H9 (cell line): ENCODE results near the gene COL23A1. TPM values are rescaled to one million over a fixed set of nuclear protein-coding genes. Genes with fewer than 3 reads are reported as not detected.

Experiments used
- DNase-seq: peaks from one replicate; pipeline ENCODE4 v3.0.0-alpha.2; 2017
- H2AFZ ChIP-seq: one replicate; pipeline ENCODE4 v1.6.1; 2013; ENCODE audit warnings: mild to moderate bottlenecking, low read length, control low read depth, moderate library complexity
- H2AK5ac ChIP-seq: 2 replicates; pipeline ENCODE4 v1.6.1; 2013; ENCODE audit warnings: low read length, control low read depth, mixed read lengths; ENCODE audit not compliant: insufficient read length
- H2BK120ac ChIP-seq: one replicate; pipeline ENCODE4 v1.6.1; 2013; ENCODE audit warnings: low read depth, mild to moderate bottlenecking, low read length, control low read depth, inconsistent platforms; ENCODE audit not compliant: poor library complexity, severe bottlenecking
- H2BK12ac ChIP-seq: 2 replicates; pipeline ENCODE4 v1.6.1; 2013; ENCODE audit warnings: low read length, control low read depth, mixed read lengths, low read depth; ENCODE audit not compliant: insufficient read length
- H2BK15ac ChIP-seq: 2 replicates; pipeline ENCODE4 v1.6.1; 2013; ENCODE audit warnings: low read depth, low read length, control low read depth
- H2BK20ac ChIP-seq: one replicate; pipeline ENCODE4 v1.6.1; 2013; ENCODE audit warnings: low read depth, mild to moderate bottlenecking, low read length, control low read depth, inconsistent platforms; ENCODE audit not compliant: poor library complexity, severe bottlenecking
- H2BK5ac ChIP-seq: 2 replicates; pipeline ENCODE4 v1.6.1; 2013; ENCODE audit warnings: low read length, control low read depth, mixed read lengths; ENCODE audit not compliant: insufficient read length
- H3K14ac ChIP-seq: 2 replicates; pipeline ENCODE4 v1.6.1; 2013; ENCODE audit warnings: low read length, control low read depth; ENCODE audit not compliant: insufficient read depth
- H3K18ac ChIP-seq: 2 replicates; pipeline ENCODE4 v1.6.1; 2013; ENCODE audit warnings: low read depth, mild to moderate bottlenecking, mixed read lengths, low read length, control low read depth; ENCODE audit not compliant: insufficient read length
- H3K23ac ChIP-seq: 2 replicates; pipeline ENCODE4 v1.6.1; 2013; ENCODE audit warnings: low read length, control low read depth, mixed read lengths, low read depth; ENCODE audit not compliant: insufficient read length
- H3K23me2 ChIP-seq: 2 replicates; pipeline ENCODE4 v1.6.1; 2013; ENCODE audit warnings: low read depth, mild to moderate bottlenecking, mixed read lengths, low read length, control low read depth; ENCODE audit not compliant: insufficient read length, poor library complexity, severe bottlenecking
- H3K27ac ChIP-seq: 2 replicates; pipeline ENCODE4 v1.5.1; 2013; ENCODE audit warnings: low read length, control low read depth, mixed read lengths, low read depth; ENCODE audit not compliant: insufficient read length
- H3K27me3 ChIP-seq: 2 replicates; pipeline ENCODE4 v1.6.1; 2013; ENCODE audit warnings: low read length, control low read depth, inconsistent platforms; ENCODE audit not compliant: insufficient read depth
- H3K4ac ChIP-seq: 2 replicates; pipeline ENCODE4 v1.6.1; 2013; ENCODE audit warnings: low read depth, mild to moderate bottlenecking, control low read depth, inconsistent platforms, low read length, moderate library complexity
- H3K4me1 ChIP-seq: 2 replicates; pipeline ENCODE4 v1.6.1; 2013; ENCODE audit warnings: low read length, control low read depth, inconsistent platforms; ENCODE audit not compliant: insufficient read depth
- H3K4me2 ChIP-seq: 2 replicates; pipeline ENCODE4 v1.6.1; 2013; ENCODE audit warnings: low read length, control low read depth, mixed read lengths; ENCODE audit not compliant: insufficient read length, insufficient read depth
- H3K56ac ChIP-seq: 2 replicates; pipeline ENCODE4 v1.6.1; 2013; ENCODE audit warnings: low read depth, mild to moderate bottlenecking, mixed read lengths, low read length, control low read depth; ENCODE audit not compliant: insufficient read length
- H3K79me1 ChIP-seq: 2 replicates; pipeline ENCODE4 v1.6.1; 2013; ENCODE audit warnings: low read depth, mild to moderate bottlenecking, moderate library complexity, low read length, control low read depth, inconsistent platforms; ENCODE audit not compliant: insufficient read depth, poor library complexity, severe bottlenecking
- H3K79me2 ChIP-seq: 2 replicates; pipeline ENCODE4 v1.6.1; 2013; ENCODE audit warnings: low read length, control low read depth, inconsistent platforms; ENCODE audit not compliant: insufficient read depth
- H3K9ac ChIP-seq: 2 replicates; pipeline ENCODE4 v1.6.1; 2013; ENCODE audit warnings: low read length, control low read depth, mixed read lengths; ENCODE audit not compliant: insufficient read length; ENCODE audit errors: extremely low read depth
- H3K9me3 ChIP-seq: one replicate; pipeline ENCODE4 v1.6.1; 2013; ENCODE audit warnings: low read depth, low read length, inconsistent platforms; ENCODE audit not compliant: control insufficient read depth
- H3T11ph ChIP-seq: one replicate; pipeline ENCODE4 v1.6.1; 2013; ENCODE audit warnings: mild to moderate bottlenecking, low read length, control low read depth, inconsistent platforms
- H4K20me1 ChIP-seq: one replicate; pipeline ENCODE4 v1.6.1; 2013; ENCODE audit not compliant: control insufficient read depth, insufficient read length, insufficient read depth
- H4K5ac ChIP-seq: 2 replicates; pipeline ENCODE4 v1.6.1; 2013; ENCODE audit warnings: low read depth, mild to moderate bottlenecking, mixed read lengths, low read length, control low read depth; ENCODE audit not compliant: insufficient read length
- H4K8ac ChIP-seq: replicated peaks from 2 replicates; pipeline ENCODE4 v1.6.1; 2013; ENCODE audit warnings: low read length, control low read depth, mixed read lengths, low read depth; ENCODE audit not compliant: insufficient read length
- H4K91ac ChIP-seq: 2 replicates; pipeline ENCODE4 v1.6.1; 2013; ENCODE audit warnings: low read depth, mild to moderate bottlenecking, moderate library complexity, mixed read lengths, low read length, control low read depth; ENCODE audit not compliant: insufficient read length
- H3K27ac Mint-ChIP-seq, 3 experiments: 2 replicates in 2 of 3; 3 replicates in 1 of 3; pipeline ENCODE4 v1.8.0; 2020 to 2021; ENCODE audit warnings: mixed read lengths in 3 of 3, mild to moderate bottlenecking in 1 of 3, moderate library complexity in 1 of 3
- H3K27me3 Mint-ChIP-seq: 2 replicates; pipeline ENCODE4 v1.8.0; 2021; ENCODE audit warnings: low read depth, mild to moderate bottlenecking, moderate library complexity, mixed read lengths
- H3K36me3 Mint-ChIP-seq, 3 experiments: 2 replicates in 2 of 3; 3 replicates in 1 of 3; pipeline ENCODE4 v1.8.0; 2020 to 2021; ENCODE audit warnings: low read depth in 3 of 3, mixed read lengths in 3 of 3; ENCODE audit not compliant: insufficient read depth in 1 of 3
- H3K4me1 Mint-ChIP-seq, 2 experiments: 2 replicates each; pipeline ENCODE4 v1.8.0; 2020; ENCODE audit warnings: mixed read lengths in 2 of 2
- H3K4me3 Mint-ChIP-seq, 2 experiments: 2 replicates in 1 of 2; 3 replicates in 1 of 2; pipeline ENCODE4 v1.8.0; 2020 to 2021; ENCODE audit warnings: mild to moderate bottlenecking in 2 of 2, mixed read lengths in 2 of 2, moderate library complexity in 1 of 2
- H3K9me3 Mint-ChIP-seq, 2 experiments: 2 replicates in 1 of 2; 3 replicates in 1 of 2; pipeline ENCODE4 v1.8.0; 2020; ENCODE audit warnings: mild to moderate bottlenecking in 2 of 2, mixed read lengths in 2 of 2, moderate library complexity in 1 of 2
- CTCF ChIP-seq: fragments of 200-600 bp; sonication (generic); conservative IDR thresholded peaks from 3 replicates; pipeline ENCODE4 v1.8.0; 2021; ENCODE audit warnings: antibody characterized with exemption, mild to moderate bottlenecking
- WGBS: extraction: QIAGEN DNeasy Blood & Tissue Kit; methylation state at CpG from one replicate; pipeline ENCODE4 v1.1.7; 2013; ENCODE audit warnings: missing lambda C conversion rate, low lambda C conversion rate, mixed read lengths; ENCODE audit not compliant: insufficient read length; ENCODE audit errors: extremely low coverage; 5-methylcytosine and 5-hydroxymethylcytosine counted together
- total RNA-seq: library from RNA; stranded (reverse); gene quantifications from 2 replicates; pipeline ENCODE4 v1.2.1, GENCODE V29; 2021

Gene COL23A1
- total RNA-seq, 1 experiment from 2014 or later, result 2.6 TPM

- Histone ChIP-seq H2BK20ac (no peak overlapping the region), H3K56ac (no peak overlapping the region)
These were observed 249.6 kb downstream of the COL23A1 start for GRCh38 chr5:178340637-178341036.

More at GRCh38 chr5:178340637-178341036, 249.6 kb downstream of the COL23A1 start:
- TF ChIP-seq CTCF, result no peak
- Histone ChIP-seq H3K4ac (no peak overlapping the region), H3K9ac (no peak overlapping the region), H3K23ac (no peak overlapping the region), H4K20me1 (no peaks in the 10 kb centered on the region), H3K4me2 (no peak overlapping the region), H3K18ac (no peak overlapping the region), H4K8ac (no peak overlapping the region), H3T11ph (no peak overlapping the region), H2AK5ac (no peak overlapping the region), H2AFZ (no peak overlapping the region), H4K5ac (no peak overlapping the region), H3K9me3 (no peaks in the 10 kb centered on the region), H3K27me3 (no peaks in the 10 kb centered on the region), H3K23me2 (no peaks in the 10 kb centered on the region), H3K79me1 (no peaks in the 10 kb centered on the region), H3K27ac (no peak overlapping the region), H2BK15ac (no peak overlapping the region), H4K91ac (no peak overlapping the region), H2BK120ac (no peak overlapping the region), H3K79me2 (no peaks in the 10 kb centered on the region), H3K14ac (no peak overlapping the region), H2BK5ac (no peak overlapping the region), H3K4me1 (no peaks in the 10 kb centered on the region), H2BK12ac (no peak overlapping the region)
- H3K4me1 Mint-ChIP-seq, result peaks cover 6 to 12% of the 10 kb centered on the region in 2 experiments
- DNase-seq, result no peak
- no CpG with 5 or more reads among the region's 9 CpGs for WGBS
- H3K4me3 Mint-ChIP-seq, result no peak overlapping the region
- no peaks in the 10 kb centered on the region for H3K9me3 Mint-ChIP-seq
- no peaks in the 10 kb centered on the region for H3K27me3 Mint-ChIP-seq
- no peaks in the 10 kb centered on the region for H3K36me3 Mint-ChIP-seq
- no peak overlapping the region for H3K27ac Mint-ChIP-seq
